T47D (cell line): ENCODE measurements around the gene JMJD1C.
A peak's percentile ranks its signal among the peaks of the same experiment; 100 is the strongest.
"Not testable (repeated sequence)": the region's sequence is repeated elsewhere in the genome, so short reads cannot be mapped to it uniquely, and the experiment has no call there.

Experiments used
- DNase-seq, 2 experiments: peaks; one replicate each; pipeline versions ENCODE4 v3.0.0 to v3.0.0-alpha.2; 2011 to 2012; ENCODE audit warnings: low read depth in 1 of 2, low spot score in 1 of 2
- JUND ChIP-seq: IDR thresholded peaks from 2 replicates; pipeline ENCODE4 v1.6.1; 2012; ENCODE audit warnings: low read depth
- in situ Hi-C: cut with HindIII; loops from 2 replicates; pipeline ENCODE4 v1.10.0; 2016; ENCODE audit warnings: low sequenced_read_pairs, low pct_unique_long_range_greater_than_20kb

The JMJD1C gene

DNA sequence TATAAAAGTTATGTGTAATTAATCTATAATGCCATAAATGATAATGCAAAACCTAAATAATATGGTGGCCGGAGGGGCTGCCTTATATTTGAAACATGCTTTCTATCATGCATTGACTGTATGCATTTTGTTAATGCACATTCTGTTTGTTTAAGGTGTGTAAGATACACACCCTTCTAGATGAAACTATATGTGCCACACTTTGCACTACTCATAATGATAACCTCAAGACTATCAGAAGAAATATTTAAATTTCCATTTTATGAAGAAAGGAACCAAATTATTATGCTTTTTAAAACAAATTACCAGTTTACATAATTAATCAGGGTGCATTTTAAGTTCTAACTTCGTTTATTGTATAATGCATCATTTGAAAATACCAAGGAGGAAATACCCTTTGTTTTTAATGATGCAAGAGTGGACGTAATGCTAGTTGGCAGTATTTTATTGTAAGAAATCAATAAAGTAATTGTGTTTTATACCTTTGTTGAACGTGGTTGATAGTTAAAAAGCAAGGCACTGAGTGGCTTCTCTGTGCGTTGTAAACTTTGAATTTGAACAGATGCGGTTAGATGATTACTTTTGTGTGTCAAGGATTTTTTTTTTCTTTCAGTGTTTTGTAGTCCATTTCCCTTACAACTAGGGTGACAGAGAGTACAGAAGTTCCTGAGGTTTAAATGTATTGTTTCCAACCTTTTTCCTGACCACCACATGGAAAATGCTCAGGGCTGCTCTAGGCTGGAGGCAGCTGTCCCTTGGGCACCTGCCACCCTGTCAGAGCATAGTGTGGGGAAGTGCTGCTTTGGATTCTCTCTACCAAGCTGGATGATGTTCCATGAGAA, 311.0 kb downstream of the JMJD1C start:
- TF ChIP-seq JUND, result no peak
- in situ Hi-C loops, result no loop called here
- DNase-seq, result no peak

DNA sequence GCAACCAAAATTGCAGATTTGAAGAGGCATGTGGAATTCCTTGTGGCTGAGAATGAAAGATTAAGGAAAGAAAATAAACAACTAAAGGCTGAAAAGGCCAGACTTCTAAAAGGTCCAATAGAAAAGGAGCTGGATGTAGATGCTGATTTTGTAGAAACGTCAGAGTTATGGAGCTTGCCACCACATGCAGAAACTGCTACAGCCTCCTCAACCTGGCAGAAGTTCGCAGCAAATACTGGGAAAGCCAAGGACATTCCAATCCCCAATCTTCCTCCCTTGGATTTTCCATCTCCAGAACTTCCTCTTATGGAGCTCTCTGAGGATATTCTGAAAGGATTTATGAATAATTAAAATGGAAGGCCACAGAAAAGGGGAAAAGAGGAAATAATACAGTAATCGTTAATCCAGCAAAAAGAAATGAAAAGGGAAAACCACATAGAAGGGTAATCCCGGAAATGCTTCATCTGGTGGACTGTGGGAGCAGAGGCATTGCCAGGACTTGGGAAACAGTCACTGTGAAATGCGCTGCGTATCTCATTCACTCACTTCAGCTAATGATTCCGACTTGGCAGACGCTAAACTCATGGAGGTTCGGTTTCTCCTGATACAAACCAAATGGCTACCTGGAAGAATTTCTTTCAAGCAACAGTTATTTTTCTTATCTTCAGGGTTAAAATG, 311.8 kb downstream of the JMJD1C start:
- DNase-seq, in situ Hi-C loops: not testable (repeated sequence)

DNA sequence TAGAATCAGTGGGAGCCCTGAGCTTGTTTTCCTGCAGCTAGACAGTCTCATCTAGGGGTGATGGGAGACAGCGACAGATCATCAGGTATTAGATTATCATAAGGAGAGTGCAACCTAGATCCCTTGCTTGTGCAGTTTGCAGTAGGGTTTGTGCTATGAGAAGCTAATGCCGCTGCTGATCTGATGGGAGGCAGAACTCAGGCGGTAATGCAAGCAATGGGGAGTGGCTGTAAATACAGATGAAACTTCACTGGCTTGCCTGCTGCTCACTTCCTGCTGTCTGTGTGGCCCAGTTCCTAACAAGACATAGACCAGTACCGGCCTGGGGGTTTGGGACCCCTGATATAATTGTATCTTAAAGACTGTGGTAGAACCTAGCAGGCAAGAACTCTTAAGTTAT, 315.0 kb downstream of the JMJD1C start:
- no peak for DNase-seq
- in situ Hi-C loops, result no loop called here
- no peak for TF ChIP-seq JUND

DNA sequence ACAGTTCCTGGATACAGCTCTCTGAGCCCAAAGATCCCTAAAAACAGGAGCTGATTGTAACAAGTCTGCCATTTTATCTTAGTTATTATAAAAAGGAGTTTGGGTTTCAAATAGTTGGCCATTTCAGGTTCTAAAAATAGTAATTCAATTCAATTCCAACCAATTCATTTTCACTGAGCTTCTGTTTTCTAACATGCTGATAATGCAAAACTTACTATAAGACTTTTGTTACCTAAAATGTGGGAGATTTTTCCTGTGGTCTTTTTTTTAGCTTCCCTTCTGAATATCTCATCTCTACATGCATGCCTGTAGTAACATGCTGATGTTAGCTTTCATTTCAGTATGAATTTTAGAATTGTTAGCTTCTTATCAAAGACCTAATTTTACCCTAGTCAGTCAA, 319.3 kb downstream of the JMJD1C start:
- DNase-seq, result no peak
- no peak for TF ChIP-seq JUND
- in situ Hi-C loops, result no loop called here

DNA sequence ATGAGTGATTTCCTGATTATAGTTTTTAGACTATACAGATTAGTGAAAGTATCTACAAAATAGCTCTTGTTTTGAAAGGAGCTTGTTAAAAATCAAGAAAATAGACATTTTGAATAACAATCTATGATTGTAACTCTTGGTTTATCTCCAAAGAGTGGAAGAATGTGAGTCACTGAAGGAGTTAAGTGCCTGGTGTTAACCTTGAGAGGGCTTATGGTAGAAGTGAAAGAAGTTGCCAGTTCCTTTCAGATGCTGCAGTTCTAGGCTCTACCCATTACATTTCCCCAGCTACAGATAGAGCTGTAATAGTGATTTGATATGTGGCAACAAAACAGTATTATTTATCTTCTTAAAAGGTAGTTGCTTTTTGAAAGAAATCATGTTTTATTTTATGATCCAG, 320.0 kb downstream of the JMJD1C start:
- no peak for DNase-seq
- no peak for TF ChIP-seq JUND
- in situ Hi-C loops, result no loop called here

DNA sequence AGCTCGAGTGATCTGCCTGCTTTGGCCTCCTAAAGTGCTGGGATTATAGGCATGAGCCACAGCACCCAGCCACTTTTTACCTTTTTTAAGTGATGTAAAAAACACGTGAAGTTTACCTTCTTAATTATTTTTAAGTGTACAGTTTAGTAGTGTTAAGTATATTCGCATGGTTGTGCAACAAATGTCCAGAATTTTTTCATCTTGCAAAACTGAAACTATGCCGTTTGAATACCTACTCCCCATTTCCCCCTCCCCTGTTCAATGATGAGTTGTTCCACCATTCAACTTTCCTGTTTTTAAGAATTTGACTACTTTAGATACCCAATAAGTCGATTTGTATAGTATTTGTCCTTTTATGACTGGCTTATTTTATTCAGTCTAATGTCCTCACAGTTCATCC, 321.8 kb downstream of the JMJD1C start:
- TF ChIP-seq JUND, result no peak
- in situ Hi-C loops, result no loop called here
- no peak for DNase-seq

DNA sequence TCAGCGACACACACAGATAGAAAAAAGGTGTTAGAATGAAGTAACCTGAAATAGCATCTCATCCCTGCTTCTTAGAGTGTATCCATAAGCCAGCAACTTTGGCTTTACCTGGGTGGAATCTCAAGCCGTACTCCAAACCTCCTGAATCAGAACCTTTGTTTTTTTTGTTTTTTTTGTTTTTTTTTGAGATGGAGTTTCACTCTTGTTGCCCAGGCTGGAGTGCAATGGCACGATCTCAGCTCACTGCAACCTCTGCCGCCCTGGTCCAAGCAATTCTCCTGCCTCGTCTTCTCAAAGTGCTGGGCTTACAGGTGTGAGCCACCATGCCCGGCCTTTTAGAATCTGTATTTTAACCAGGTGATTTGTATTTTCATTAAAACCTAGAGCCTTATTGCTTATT, 323.6 kb downstream of the JMJD1C start:
- TF ChIP-seq JUND, result no peak
- in situ Hi-C loops, result no loop called here

DNA sequence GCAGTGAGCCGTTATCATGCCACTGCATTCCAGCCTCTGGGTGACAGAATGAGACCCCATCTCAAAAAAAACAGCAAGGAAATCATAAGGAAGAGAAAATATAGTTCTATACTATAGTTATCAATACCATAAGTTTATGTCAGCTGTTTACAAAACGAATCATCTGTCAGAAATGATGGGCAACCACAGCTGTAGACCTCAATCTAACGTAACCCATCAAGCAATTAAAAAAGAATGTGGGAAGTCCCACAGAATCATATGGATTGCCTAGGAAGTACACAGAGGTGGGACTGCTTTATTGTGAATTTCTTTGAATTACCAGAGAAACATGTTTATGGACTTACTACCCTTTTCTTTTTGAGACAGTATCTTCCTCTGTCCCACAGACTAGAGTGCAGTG, 325.7 kb downstream of the JMJD1C start:
- in situ Hi-C loops, result no loop called here

More for the DNA sequence above, 323.6 kb downstream of the JMJD1C start:
- DNase-seq, result no peak

DNA sequence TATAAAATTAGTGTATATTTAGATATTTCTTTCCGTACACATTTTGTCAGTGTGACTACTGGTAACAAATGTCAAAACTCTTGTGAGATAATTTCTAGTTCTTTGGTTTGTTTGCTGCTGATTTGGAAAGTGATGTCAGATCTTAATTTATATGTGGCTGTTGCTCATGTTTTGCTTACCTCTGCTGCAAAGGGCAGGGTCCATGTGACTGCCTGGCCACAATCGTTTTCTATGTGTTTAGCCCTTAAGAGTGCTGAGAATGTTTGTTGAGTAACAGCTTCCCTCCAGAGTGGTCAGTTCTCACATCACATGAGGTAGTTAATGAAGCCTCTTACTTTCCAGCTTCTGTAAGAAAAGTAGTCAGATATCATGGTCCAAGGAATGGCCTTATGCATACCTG, 328.5 kb downstream of the JMJD1C start:
- no peak for DNase-seq
- no peak for TF ChIP-seq JUND
- in situ Hi-C loops, result no loop called here

More for the DNA sequence above, 325.7 kb downstream of the JMJD1C start:
- no peak for DNase-seq
- no peak for TF ChIP-seq JUND

DNA sequence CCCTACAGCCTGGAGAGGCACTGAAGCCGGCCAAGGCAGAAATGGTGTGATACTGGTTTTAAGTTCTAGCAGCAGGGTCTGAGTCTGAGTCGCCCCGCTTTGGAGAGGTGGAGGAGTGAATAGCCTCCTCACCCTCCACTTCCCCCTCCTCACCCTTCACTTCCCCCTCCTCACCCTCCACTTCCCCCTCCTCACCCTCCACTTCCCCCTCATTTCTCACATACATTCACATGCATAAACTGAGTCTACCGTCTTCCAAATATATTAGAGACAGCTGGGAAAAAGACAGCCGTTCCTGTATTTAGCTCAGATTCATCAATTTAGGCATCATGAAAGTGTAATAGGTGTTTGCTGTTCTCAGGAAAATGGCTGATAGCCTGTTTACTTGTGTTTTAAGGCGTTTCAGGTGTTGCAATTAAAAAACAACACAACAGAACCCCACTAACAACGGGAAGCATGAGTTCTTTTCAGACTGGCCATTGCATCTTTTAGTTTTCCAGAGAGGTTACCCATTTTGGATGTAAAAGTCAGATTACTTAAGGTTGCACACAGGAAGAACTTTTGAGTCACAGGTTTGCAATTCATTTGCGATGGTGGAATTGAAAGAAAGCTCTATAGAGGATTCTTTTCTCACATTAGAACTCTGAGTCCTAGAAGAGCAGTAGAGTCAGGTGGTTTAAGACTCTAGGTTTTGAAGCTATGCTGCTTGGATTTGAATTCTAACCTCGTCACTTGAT, 331.8 kb downstream of the JMJD1C start:
- DNase-seq, result no peak
- in situ Hi-C loops, result no loop called here
- no peak for TF ChIP-seq JUND

DNA sequence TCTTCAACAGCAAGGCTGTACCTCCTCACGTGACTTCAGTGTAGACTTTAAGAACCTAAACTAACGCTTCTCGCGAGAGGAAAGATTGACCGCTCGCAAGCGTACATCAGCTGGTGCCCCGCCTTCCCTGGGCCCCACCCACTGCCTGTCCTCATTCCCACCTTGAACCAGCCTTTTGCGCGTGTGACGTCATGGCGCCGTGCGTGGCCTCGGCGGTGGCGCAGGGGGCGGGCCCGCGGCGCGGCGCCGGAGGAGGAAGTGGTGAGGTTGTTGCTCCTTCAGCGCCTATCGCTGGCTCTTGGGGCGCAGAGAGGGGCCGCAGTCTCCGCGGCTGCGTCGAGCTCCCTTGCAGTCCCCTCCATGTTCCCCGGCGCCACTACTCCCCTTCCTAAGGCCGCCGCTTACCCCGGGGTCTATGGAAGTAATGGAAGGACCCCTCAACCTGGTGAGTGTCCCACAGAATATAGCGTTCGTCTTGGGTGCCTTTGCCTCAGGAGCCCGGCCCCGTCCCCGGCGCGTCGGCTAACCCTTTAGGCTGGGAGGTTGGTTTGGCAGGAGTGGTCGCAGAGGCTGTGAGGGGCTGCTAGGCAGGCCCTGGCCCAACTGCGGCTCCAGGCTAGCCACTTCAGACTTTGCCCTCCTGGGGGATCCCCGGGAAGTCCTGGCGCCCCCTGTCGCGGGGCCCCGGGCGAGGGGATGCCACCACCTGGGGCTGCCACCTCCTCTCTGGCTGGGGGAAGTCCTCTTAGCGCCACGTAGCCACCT, 332.5 kb downstream of the JMJD1C start, which contains the start of gene NRBF2:
Gene NRBF2, plus strand, starts transcription at position 273 of the 765 bp plus-strand sequence. Its CDS starts 143 bp downstream, at position 416.
- TF ChIP-seq JUND, result no peak
- in situ Hi-C loops, result no loop called here
- DNase-seq, result peak; percentile 91 to 100

DNA sequence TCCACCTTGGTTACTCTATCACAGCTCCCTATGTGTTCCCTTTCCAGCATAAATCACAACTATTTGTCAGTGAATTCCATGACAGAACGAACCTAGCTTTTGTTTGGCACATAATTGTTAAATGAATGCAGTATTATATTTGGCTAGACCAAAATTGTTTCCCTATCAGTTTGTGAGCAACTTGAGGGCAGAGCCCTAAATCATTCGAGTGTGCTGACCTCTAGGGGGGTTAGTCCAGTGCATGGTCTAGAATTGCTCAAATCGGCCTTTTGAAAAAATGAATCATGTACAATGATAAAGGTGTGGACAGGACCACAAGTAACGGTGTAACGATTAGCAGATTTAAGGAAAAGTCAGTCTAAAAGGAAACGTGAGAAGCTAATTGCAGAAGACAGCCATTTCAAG, 333.1 kb downstream of the JMJD1C start:
- TF ChIP-seq JUND, result no peak
- in situ Hi-C loops, result no loop called here
- no peak for DNase-seq
